CD4-positive, alpha-beta T cell (primary cell): ENCODE results near the gene RASD1. TPM values are rescaled to one million over a fixed set of nuclear protein-coding genes. Genes with fewer than 3 reads are reported as not detected.
"Not testable (repeated sequence)": the region's sequence is repeated elsewhere in the genome, so short reads cannot be mapped to it uniquely, and the experiment has no call there.

Experiments used
- ATAC-seq: fragments of 200-7000 bp; cut with Tn5 transposase; one replicate; pipeline ENCODE4 v1.10.0; 2022; ENCODE audit warnings: mild to moderate bottlenecking; ENCODE audit not compliant: poor library complexity
- CTCF ChIA-PET: fragments of 350-600 bp; sonication (Branson Sonifier 250); formaldehyde crosslinking; loops from one replicate; lab custom pipeline; 2021; ENCODE audit warnings: antibody characterized with exemption, inconsistent platforms; lab: Charles Lee
- POLR2A ChIA-PET: fragments of 350-600 bp; sonication (Branson Sonifier 250); formaldehyde crosslinking; loops from one replicate; lab custom pipeline; 2021; ENCODE audit warnings: antibody characterized with exemption, inconsistent platforms; lab: Charles Lee
- DNase-seq, 14 experiments: peaks; one replicate each; pipeline ENCODE4 v3.0.0-alpha.2; 2013 to 2020; ENCODE audit warnings: mixed read lengths in 2 of 14
- H3K27ac ChIP-seq, 2 donors: one replicate each; pipeline versions ENCODE4 v1.5.1 to v1.7.0; 2013; ENCODE audit warnings: low read length in 2 of 2, low read depth in 1 of 2, mild to moderate bottlenecking in 1 of 2
- H3K27me3 ChIP-seq, 2 experiments: 1 replicate in 1 of 2; 2 replicates in 1 of 2; pipeline versions ENCODE4 v1.6.1 to v1.7.0; 2013; ENCODE audit warnings: low read length in 2 of 2, control low read depth in 1 of 2, mild to moderate bottlenecking in 1 of 2, moderate library complexity in 1 of 2; ENCODE audit not compliant: insufficient read depth in 2 of 2, control insufficient read depth in 1 of 2
- H3K36me3 ChIP-seq: one replicate; pipeline ENCODE4 v1.6.1; 2013; ENCODE audit warnings: low read length, control low read depth; ENCODE audit not compliant: insufficient read depth
- H3K4me1 ChIP-seq: one replicate; pipeline ENCODE4 v1.6.1; 2013; ENCODE audit warnings: low read length, control low read depth; ENCODE audit not compliant: insufficient read depth
- H3K4me3 ChIP-seq: one replicate; pipeline ENCODE4 v1.5.1; 2013; ENCODE audit warnings: mild to moderate bottlenecking, low read length, moderate library complexity
- H3K9me3 ChIP-seq, 2 experiments: 1 replicate in 1 of 2; 2 replicates in 1 of 2; pipeline versions ENCODE4 v1.6.1 to v1.7.0; 2013; ENCODE audit warnings: low read length in 2 of 2, mild to moderate bottlenecking in 2 of 2, control low read depth in 1 of 2, moderate library complexity in 1 of 2; ENCODE audit not compliant: control insufficient read depth in 1 of 2, insufficient read depth in 1 of 2
- H3K27ac Mint-ChIP-seq: one replicate; pipeline ENCODE4 v1.8.0; 2020; ENCODE audit warnings: mixed read lengths
- H3K27me3 Mint-ChIP-seq: one replicate; pipeline ENCODE4 v1.8.0; 2021; ENCODE audit warnings: mixed read lengths
- H3K36me3 Mint-ChIP-seq: one replicate; pipeline ENCODE4 v1.8.0; 2021; ENCODE audit warnings: low read depth, mixed read lengths
- H3K4me1 Mint-ChIP-seq: one replicate; pipeline ENCODE4 v1.8.0; 2021; ENCODE audit warnings: low read depth, mixed read lengths
- H3K4me3 Mint-ChIP-seq: one replicate; pipeline ENCODE4 v1.8.0; 2020; ENCODE audit warnings: mild to moderate bottlenecking, mixed read lengths
- H3K9me3 Mint-ChIP-seq: one replicate; pipeline ENCODE4 v1.8.0; 2020; ENCODE audit warnings: mixed read lengths
- CTCF ChIP-seq: fragments of 200-600 bp; IDR thresholded peaks from one replicate; pipeline ENCODE4 v1.8.0; 2022; ENCODE audit warnings: antibody characterized with exemption, mild to moderate bottlenecking
- intact Hi-C, 2 experiments: fragments of 100-400 bp; cut with DNase I in 1 of 2; cut with micrococcal nuclease in 1 of 2; formaldehyde crosslinking; loops; one replicate each; pipeline versions ENCODE4 v1.15.1 to v1.9.0; 2023 to 2025; cut with DNase I, micrococcal nuclease
- total RNA-seq, 174 experiments: library from RNA in 2 of 174; stranded (reverse) in 2 of 174; gene quantifications; one replicate each; pipeline ENCODE4 v1.2.3 and lab custom pipeline; 2021 to 2026

Gene RASD1
- total RNA-seq, 2 experiments from 2014 or later = 1.8 to 2.0 TPM

DNA sequence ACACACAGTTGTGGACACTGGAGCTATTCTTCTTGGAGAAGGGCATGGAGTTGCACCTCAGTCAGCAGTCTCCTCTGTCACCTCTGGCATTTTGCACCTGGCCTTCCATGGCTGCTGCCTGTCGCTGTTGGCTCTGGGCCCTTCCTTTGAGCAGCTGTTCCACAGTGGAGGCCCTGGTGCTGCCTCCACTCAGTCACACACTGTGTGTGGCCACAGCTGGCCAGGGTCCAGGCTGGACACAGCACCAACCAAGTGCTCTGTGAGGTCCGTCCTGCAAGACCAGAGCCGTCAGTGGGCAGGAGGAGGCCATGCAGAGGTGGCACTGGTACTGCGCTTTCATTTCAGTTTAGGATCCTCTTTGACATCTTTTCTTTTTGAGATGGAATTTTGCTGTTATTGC lies 41.0 kb downstream of the RASD1 start:
- H3K36me3 Mint-ChIP-seq = no peaks in the 10 kb centered on the region
- no peaks in the 10 kb centered on the region for H3K27me3 Mint-ChIP-seq
- intact Hi-C loops = no loop called here
- no peaks in the 10 kb centered on the region for H3K36me3 ChIP-seq
- H3K4me1 Mint-ChIP-seq = no peaks in the 10 kb centered on the region
- H3K4me3 Mint-ChIP-seq = no peak overlapping the region
- no peak overlapping the region for H3K27ac ChIP-seq
- DNase-seq (no peak), ATAC-seq (no peak)
- H3K4me3 ChIP-seq = no peak overlapping the region
- peaks cover 2% of the 10 kb centered on the region for H3K9me3 Mint-ChIP-seq
- H3K27ac Mint-ChIP-seq = no peak overlapping the region
- H3K4me1 ChIP-seq = no peaks in the 10 kb centered on the region
- ChIA-PET POLR2A (interaction anchor here (1.0 kb wide), 1 partner anchor 21 kb away, joined by 3 read pairs; no protein-coding TSS in a partner anchor), CTCF (no interaction called here)
- H3K27me3 ChIP-seq = no peaks in the 10 kb centered on the region
- TF ChIP-seq CTCF = no peak
- H3K9me3 ChIP-seq = peaks cover 0 to 3% of the 10 kb centered on the region in 2 experiments

GRCh38 chr17:17454700-17455099 lies 41.5 kb downstream of the RASD1 start:
- H3K27ac ChIP-seq, intact Hi-C loops, CTCF ChIA-PET, H3K27ac Mint-ChIP-seq, DNase-seq, H3K27me3 ChIP-seq, H3K36me3 Mint-ChIP-seq, ATAC-seq, H3K27me3 Mint-ChIP-seq, H3K9me3 Mint-ChIP-seq, H3K9me3 ChIP-seq, H3K4me1 ChIP-seq, H3K4me3 Mint-ChIP-seq, H3K36me3 ChIP-seq, H3K4me1 Mint-ChIP-seq, POLR2A ChIA-PET, H3K4me3 ChIP-seq: not testable (repeated sequence)

DNA sequence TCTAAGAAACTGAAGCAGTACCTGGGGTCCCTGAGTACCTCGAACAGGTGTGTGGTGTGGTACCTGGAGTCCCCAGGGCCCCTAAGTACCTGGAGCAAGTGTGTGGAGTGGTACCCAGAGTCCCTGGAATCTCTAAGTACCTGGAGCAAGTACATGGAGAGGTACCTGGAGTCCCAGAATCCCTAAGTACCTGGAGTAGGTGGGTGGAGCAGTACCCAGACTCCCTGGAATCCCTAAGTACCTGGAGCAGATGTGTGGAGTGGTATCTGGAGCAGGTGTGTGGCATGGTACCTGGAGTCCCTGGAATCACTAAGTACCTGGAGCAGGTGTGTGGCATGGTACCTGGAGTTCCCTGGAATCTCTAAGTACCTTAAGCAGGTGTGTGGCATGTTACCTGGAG lies 41.9 kb downstream of the RASD1 start:
- no peaks in the 10 kb centered on the region for H3K9me3 Mint-ChIP-seq
- H3K4me1 Mint-ChIP-seq = no peaks in the 10 kb centered on the region
- H3K4me1 ChIP-seq = no peaks in the 10 kb centered on the region
- no peak overlapping the region for H3K27ac Mint-ChIP-seq
- H3K9me3 ChIP-seq = no peaks in the 10 kb centered on the region
- CTCF ChIA-PET = no interaction called here
- no peaks in the 10 kb centered on the region for H3K27me3 ChIP-seq
- intact Hi-C loops = no loop called here
- POLR2A ChIA-PET = no interaction called here
- DNase-seq (no peak), ATAC-seq (no peak)
- H3K4me3 ChIP-seq = no peak overlapping the region
- H3K4me3 Mint-ChIP-seq = no peak overlapping the region
- H3K36me3 Mint-ChIP-seq = no peaks in the 10 kb centered on the region
- no peaks in the 10 kb centered on the region for H3K36me3 ChIP-seq
- no peaks in the 10 kb centered on the region for H3K27me3 Mint-ChIP-seq
- H3K27ac ChIP-seq = no peak overlapping the region
- TF ChIP-seq CTCF = no peak

- Mint-ChIP-seq H3K4me1 (no peaks in the 10 kb centered on the region), H3K36me3 (no peaks in the 10 kb centered on the region), H3K27ac (no peak overlapping the region), H3K27me3 (no peaks in the 10 kb centered on the region), H3K9me3 (no peaks in the 10 kb centered on the region), H3K4me3 (no peak overlapping the region)
- ATAC-seq (no peak), DNase-seq (no peak)
- POLR2A ChIA-PET = no interaction called here
- Histone ChIP-seq H3K27ac (no peak overlapping the region), H3K4me1 (no peaks in the 10 kb centered on the region), H3K9me3 (no peaks in the 10 kb centered on the region), H3K4me3 (no peak overlapping the region), H3K36me3 (no peaks in the 10 kb centered on the region), H3K27me3 (no peaks in the 10 kb centered on the region)
- CTCF ChIA-PET = no interaction called here
- no peak for TF ChIP-seq CTCF
- intact Hi-C loops = no loop called here
Observed at GRCh38 chr17:17453088-17453487, 43.1 kb downstream of the RASD1 start.
